T-helper 2 cell treated with Interferon-gamma antibody and Interleukin-4, amounts not matched to agents 5 μg/mL and 100 μg/mL, for 36 hours (primary cell): ENCODE measurements around the gene C16orf95.
"Not testable (repeated sequence)": the region's sequence is repeated elsewhere in the genome, so short reads cannot be mapped to it uniquely, and the experiment has no call there.

Experiments
- DNase-seq: peaks from one replicate; pipeline ENCODE4 v3.0.0; 2021; ENCODE audit warnings: low spot score
- H3K27ac Mint-ChIP-seq: one replicate; pipeline ENCODE4 v1.8.0; 2021; ENCODE audit warnings: mild to moderate bottlenecking, mixed read lengths
- H3K27me3 Mint-ChIP-seq: one replicate; pipeline ENCODE4 v1.8.0; 2021; ENCODE audit warnings: low read depth, mixed read lengths
- H3K36me3 Mint-ChIP-seq: one replicate; pipeline ENCODE4 v1.8.0; 2021; ENCODE audit warnings: low read depth, mixed read lengths
- H3K4me1 Mint-ChIP-seq: one replicate; pipeline ENCODE4 v1.8.0; 2021; ENCODE audit warnings: low read depth, mixed read lengths
- H3K4me3 Mint-ChIP-seq: one replicate; pipeline ENCODE4 v1.8.0; 2022; ENCODE audit warnings: mild to moderate bottlenecking, moderate library complexity, mixed read lengths
- H3K9me3 Mint-ChIP-seq: one replicate; pipeline ENCODE4 v1.8.0; 2021; ENCODE audit warnings: mixed read lengths

C16orf95 gene

GRCh38 chr16:87263418-87264052, 53.7 kb downstream of the C16orf95 start:
- DNase-seq = no peak

DNA sequence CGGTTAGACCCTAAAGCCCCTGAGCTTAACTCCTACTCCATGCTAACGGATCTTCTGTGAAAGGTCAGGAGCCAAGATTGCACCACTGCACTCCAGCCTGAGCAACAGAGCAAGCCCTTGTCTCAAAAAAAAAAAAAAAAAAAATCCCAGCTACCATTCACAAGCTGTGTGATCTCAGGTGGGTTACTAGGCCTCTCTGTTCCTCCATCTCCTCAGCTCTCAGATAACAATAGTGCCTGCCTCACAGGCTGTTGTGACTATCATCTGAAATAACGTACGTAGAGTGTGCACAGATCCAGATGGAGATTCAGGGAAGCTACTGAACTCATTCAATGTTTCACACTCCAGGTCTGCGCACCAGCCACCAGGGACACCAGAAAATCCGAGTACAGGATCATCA, 57.8 kb downstream of the C16orf95 start:
- peaks cover 2% of the 10 kb centered on the region for H3K36me3 Mint-ChIP-seq
- H3K4me3 Mint-ChIP-seq = no peak overlapping the region
- no peaks in the 10 kb centered on the region for H3K4me1 Mint-ChIP-seq
- H3K27me3 Mint-ChIP-seq = no peaks in the 10 kb centered on the region
- H3K9me3 Mint-ChIP-seq = peaks cover 17% of the 10 kb centered on the region
- H3K27ac Mint-ChIP-seq = no peak overlapping the region
- no peak for DNase-seq

More at GRCh38 chr16:87263418-87264052, 53.7 kb downstream of the C16orf95 start:
- Mint-ChIP-seq H3K4me3 (no peak overlapping the region), H3K27ac (peak overlapping the region; percentile 34), H3K4me1 (peaks cover 3% of the 10 kb centered on the region), H3K9me3 (peaks cover 17% of the 10 kb centered on the region), H3K36me3 (peaks cover 2% of the 10 kb centered on the region), H3K27me3 (no peaks in the 10 kb centered on the region)

DNA sequence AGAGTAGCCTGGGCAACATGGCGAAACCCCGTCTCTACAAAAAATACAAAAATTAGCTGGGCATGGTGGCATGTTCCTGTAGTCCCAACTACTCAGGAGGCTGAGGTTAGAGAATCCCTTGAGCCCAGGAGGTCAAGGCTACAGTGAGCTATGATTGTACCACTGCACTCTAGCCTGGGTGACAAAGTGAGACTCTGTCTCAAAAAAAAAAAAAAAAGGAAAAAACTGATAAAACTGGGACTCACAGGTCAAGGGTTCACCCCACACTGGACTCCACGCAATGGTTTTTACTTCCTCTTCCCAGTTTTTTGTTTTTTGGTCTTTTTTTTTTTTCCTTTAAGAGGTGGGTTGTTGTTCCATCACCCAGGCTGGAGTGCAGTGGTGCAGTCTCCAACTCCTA, 58.5 kb downstream of the C16orf95 start:
- H3K27ac Mint-ChIP-seq, DNase-seq, H3K4me1 Mint-ChIP-seq, H3K36me3 Mint-ChIP-seq, H3K4me3 Mint-ChIP-seq, H3K27me3 Mint-ChIP-seq: not testable (repeated sequence)
- peaks cover 17% of the 10 kb centered on the region for H3K9me3 Mint-ChIP-seq

- Mint-ChIP-seq H3K27ac (no peak overlapping the region), H3K4me1 (peaks cover 6% of the 10 kb centered on the region), H3K36me3 (peaks cover 1% of the 10 kb centered on the region), H3K9me3 (peaks cover 8% of the 10 kb centered on the region), H3K4me3 (no peak overlapping the region), H3K27me3 (no peaks in the 10 kb centered on the region)
- DNase-seq = no peak
Measured at GRCh38 chr16:87255866-87256265, 61.3 kb downstream of the C16orf95 start.

DNA sequence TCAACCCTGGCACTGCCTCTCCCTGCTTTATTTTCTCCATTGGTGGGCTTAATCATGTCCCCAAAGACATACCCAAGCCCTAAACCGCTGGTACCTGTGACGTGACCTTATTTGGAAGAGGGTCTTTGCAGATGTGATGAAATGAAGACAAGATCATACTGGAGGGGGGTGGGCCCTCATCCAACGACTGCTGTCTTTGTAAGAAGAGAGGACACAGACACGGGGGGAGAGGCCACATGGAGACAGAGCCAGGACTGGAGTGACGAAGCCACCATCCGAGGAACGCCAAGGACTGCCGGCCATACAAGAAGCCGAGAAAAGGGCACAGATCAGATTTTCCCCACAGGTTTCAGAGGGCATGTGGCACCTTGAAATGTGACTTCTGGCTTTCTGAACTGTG, 62.5 kb downstream of the C16orf95 start:
- Mint-ChIP-seq H3K36me3 (no peaks in the 10 kb centered on the region), H3K4me1 (peaks cover 9% of the 10 kb centered on the region), H3K27ac (no peak overlapping the region), H3K9me3 (no peaks in the 10 kb centered on the region), H3K4me3 (no peak overlapping the region), H3K27me3 (no peaks in the 10 kb centered on the region)
- DNase-seq = no peak

DNA sequence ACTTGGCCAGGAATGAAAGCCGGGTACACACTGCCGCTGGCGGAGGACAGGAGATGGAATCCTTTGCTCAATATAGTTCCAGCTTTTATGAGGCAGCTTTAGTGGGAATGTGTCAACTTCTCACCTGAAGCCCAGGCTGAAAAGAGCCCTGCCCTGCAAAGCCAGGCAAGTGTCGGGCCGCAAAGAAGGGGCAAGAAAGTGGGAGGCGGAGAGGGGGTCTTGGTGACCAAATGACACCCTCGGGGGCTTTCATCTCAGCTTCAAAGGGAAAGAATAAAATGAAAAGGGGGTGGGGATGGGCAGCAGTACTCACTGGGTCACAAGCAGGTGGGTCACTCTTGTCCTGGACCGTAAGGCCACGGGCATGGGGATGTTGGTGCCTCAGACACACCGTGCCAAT, 62.9 kb downstream of the C16orf95 start:
- peaks cover 12% of the 10 kb centered on the region for H3K4me1 Mint-ChIP-seq
- no peaks in the 10 kb centered on the region for H3K36me3 Mint-ChIP-seq
- H3K27ac Mint-ChIP-seq = no peak overlapping the region

GRCh38 chr16:87253536-87253935, 63.7 kb downstream of the C16orf95 start:
- no peaks in the 10 kb centered on the region for H3K27me3 Mint-ChIP-seq
- no peak for DNase-seq
- peaks cover 20% of the 10 kb centered on the region for H3K4me1 Mint-ChIP-seq
- H3K9me3 Mint-ChIP-seq = no peaks in the 10 kb centered on the region
- H3K4me3 Mint-ChIP-seq = no peak overlapping the region
- H3K36me3 Mint-ChIP-seq = no peaks in the 10 kb centered on the region
- no peak overlapping the region for H3K27ac Mint-ChIP-seq

More for the DNA sequence above, 62.9 kb downstream of the C16orf95 start:
- Mint-ChIP-seq H3K9me3 (no peaks in the 10 kb centered on the region), H3K4me3 (no peak overlapping the region), H3K27me3 (no peaks in the 10 kb centered on the region)
- no peak for DNase-seq
